ENCODE measurements around the gene CD226.

- TF ChIP-seq POLR2A (IDR thresholded peaks at IDR 0.05; ENCODE audit: borderline replicate concordance, extremely low read depth, insufficient read depth, insufficient read length) (no peak), YY1 (IDR thresholded peaks at IDR 0.05; ENCODE audit: extremely low read depth, insufficient replicate concordance, low read depth, low read length) (no peak), POLR2AphosphoS5 (IDR thresholded peaks at IDR 0.05; ENCODE audit: low read depth, low read length) (no peak), SIN3A (IDR thresholded peaks at IDR 0.05; ENCODE audit: low read depth) (no peak), CEBPB (IDR thresholded peaks at IDR 0.05; ENCODE audit: low read depth) (no peak), EGR1 (IDR thresholded peaks at IDR 0.05; ENCODE audit: low read depth) (no peak), FOSL1 (IDR thresholded peaks at IDR 0.05; ENCODE audit: low read depth) (no peak), CBX3 (IDR thresholded peaks at IDR 0.05; ENCODE audit: low read depth) (no peak), JUND (IDR thresholded peaks at IDR 0.05) (no peak)
- TF ChIP-seq, protein P1, sequence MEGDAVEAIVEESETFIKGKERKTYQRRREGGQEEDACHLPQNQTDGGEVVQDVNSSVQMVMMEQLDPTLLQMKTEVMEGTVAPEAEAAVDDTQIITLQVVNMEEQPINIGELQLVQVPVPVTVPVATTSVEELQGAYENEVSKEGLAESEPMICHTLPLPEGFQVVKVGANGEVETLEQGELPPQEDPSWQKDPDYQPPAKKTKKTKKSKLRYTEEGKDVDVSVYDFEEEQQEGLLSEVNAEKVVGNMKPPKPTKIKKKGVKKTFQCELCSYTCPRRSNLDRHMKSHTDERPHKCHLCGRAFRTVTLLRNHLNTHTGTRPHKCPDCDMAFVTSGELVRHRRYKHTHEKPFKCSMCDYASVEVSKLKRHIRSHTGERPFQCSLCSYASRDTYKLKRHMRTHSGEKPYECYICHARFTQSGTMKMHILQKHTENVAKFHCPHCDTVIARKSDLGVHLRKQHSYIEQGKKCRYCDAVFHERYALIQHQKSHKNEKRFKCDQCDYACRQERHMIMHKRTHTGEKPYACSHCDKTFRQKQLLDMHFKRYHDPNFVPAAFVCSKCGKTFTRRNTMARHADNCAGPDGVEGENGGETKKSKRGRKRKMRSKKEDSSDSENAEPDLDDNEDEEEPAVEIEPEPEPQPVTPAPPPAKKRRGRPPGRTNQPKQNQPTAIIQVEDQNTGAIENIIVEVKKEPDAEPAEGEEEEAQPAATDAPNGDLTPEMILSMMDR (IDR thresholded peaks at IDR 0.05 in 2 of 3, conservative IDR thresholded peaks at IDR 0.05 in 1 of 3; ENCODE audit: borderline replicate concordance in 1 of 3, insufficient read depth in 1 of 3, low read depth in 2 of 3, low read length in 2 of 3): no peak
Measured at GRCh38 chr18:69874058-69874457, 73.6 kb downstream of the CD226 start.

Data from HCT116 (cell line).